EL (cell line): ENCODE results near the gene WDR64.
"Not testable (repeated sequence)": the region's sequence is repeated elsewhere in the genome, so short reads cannot be mapped to it uniquely, and the experiment has no call there.

Experiments
- DNase-seq: peaks from one replicate; pipeline ENCODE4 v3.0.0-alpha.2; 2016

Gene WDR64

GRCh38 chr1:241749041-241749944 is 97.2 kb downstream of the WDR64 start:
- DNase-seq: peak; percentile 15

GRCh38 chr1:241749945-241750695 is 98.0 kb downstream of the WDR64 start:
- no peak for DNase-seq

DNA sequence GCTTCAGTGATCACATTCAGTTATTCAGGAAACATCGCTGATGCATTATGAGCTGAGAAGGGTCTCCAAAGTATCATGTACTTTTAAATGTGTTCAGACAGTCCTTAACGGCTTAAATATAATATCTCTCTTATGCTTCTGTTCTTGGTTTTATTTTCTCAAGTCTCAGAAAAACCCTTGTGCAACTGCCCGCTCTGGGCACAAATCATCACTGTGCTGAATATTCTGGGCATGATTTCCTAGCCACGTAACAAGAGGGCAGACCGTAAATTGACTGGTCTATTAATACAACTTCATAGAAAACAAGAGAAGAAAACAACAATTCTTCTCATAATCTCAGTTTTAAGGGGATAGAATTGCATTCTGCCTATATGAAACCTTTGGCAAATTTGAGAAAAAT is 99.4 kb downstream of the WDR64 start:
- DNase-seq: no peak

DNA sequence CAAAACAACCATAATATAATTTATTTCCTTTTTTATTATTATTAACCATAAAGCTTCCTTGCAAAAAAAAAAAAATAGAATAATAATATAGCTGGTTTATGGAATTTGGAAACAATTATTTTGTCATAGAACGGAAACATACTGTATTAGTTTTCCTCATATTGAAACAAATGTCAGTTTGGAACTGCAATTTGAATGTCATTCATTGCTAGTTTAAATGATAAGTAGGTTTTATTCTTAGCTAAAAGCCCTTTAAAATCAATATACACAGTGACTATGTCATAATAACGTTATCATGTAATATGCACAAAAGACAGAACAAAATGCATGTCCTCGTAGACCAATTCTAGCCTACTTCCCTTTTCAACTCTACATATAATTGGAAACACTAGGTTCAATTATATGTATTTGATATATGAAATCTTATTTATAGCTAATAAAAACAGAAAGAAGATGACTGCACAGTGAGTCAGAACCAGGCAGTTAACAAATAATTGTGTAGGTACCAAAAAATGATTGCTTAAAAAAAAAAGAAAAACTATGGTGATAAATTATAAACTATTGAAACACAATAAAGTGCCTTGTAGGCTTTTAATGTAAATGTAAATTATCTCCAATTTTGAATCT is 110.7 kb downstream of the WDR64 start:
- peak; percentile 11 for DNase-seq

GRCh38 chr1:241765390-241765789 is 113.3 kb downstream of the WDR64 start:
- DNase-seq: no peak

DNA sequence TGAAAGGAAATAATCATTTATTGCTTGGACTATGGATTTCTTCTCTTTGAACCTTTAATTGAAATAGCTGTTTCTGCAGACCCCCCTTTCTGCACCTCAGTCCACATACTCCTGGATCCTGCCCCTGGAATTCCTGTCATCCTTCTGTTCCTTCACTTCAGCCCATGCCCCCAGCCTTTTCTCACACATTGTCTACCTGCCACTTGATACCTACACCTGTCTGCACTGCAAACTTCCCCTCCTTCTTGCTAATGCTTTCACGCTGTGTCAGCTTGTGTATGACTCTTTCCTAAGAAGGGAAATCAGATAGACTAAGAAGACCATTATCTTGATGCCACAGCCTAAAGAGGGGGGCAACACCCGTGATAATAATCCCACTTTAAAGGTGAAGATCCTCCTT is 115.7 kb downstream of the WDR64 start:
- no peak for DNase-seq

GRCh38 chr1:241770115-241770514 is 118.0 kb downstream of the WDR64 start:
- DNase-seq: no peak

DNA sequence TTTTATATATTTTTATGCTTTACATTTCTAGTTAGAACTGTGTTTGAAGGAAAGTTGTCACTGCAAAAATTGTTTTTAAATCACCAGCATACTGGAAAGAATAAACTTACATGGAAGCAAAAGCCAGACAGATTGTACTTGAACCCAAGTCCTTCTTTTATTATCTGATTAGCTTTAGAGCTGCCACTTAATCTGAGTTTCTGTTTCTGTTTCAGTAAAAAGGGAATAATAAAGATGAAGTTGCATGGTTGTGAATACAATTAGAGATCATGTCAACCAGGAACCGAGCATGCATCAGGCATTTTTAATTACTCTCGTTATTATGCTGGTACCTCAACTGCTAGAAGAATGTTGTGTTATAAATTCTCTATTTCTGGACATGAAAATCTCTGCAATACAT is 119.0 kb downstream of the WDR64 start:
- DNase-seq: no peak

- DNase-seq: no peak
These were observed 120.9 kb downstream of the WDR64 start for GRCh38 chr1:241772932-241773500.

- DNase-seq: no peak
These were observed 121.9 kb downstream of the WDR64 start for GRCh38 chr1:241773991-241774390.

GRCh38 chr1:241775021-241775420 is 122.9 kb downstream of the WDR64 start:
- no peak for DNase-seq

DNA sequence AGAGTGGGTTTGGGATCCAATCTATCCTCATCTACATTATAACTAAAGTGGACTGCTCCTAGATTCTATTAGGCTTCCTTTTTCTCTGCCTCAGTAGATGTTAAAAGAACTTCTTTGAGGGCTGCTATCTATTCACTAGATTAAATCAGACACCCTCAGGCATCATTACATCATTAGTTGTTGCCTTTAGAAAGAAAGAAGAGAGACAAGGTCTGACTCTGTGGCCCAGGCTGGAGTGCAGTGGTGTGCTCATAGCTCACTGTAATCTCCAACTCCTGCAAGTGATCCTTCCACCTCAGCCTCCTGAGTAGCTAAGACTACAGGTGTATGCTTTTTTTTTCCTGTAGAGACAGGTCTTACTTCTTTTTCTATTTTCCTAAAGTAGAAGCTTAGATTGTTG is 124.8 kb downstream of the WDR64 start:
- peak; percentile 8 for DNase-seq

DNA sequence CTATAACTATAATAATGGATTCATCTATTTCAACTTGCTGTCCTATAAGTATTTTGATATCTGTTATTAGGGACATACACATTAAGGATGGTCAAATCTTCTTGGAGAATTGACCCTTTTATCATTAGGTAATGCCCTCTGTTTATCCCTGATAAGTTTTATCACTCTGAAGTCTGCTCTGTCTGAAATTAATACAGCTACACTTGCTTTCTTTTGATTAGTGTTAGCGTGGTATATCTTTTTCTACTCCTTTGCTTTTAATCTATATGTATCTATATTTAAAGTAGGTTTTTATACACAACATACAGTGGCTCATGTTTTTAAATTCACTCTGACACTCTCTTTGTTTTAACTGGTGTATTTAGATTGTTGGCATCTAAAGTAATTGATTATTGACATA is 126.0 kb downstream of the WDR64 start:
- DNase-seq: no peak

GRCh38 chr1:241779897-241780296 is 127.8 kb downstream of the WDR64 start:
- DNase-seq: no peak

- DNase-seq: no peak
These were observed 130.3 kb downstream of the WDR64 start for GRCh38 chr1:241782396-241782795.

GRCh38 chr1:241787691-241788090 is 135.6 kb downstream of the WDR64 start:
- DNase-seq: no peak

- DNase-seq: no peak
These were observed 137.0 kb downstream of the WDR64 start for GRCh38 chr1:241789061-241789460.

DNA sequence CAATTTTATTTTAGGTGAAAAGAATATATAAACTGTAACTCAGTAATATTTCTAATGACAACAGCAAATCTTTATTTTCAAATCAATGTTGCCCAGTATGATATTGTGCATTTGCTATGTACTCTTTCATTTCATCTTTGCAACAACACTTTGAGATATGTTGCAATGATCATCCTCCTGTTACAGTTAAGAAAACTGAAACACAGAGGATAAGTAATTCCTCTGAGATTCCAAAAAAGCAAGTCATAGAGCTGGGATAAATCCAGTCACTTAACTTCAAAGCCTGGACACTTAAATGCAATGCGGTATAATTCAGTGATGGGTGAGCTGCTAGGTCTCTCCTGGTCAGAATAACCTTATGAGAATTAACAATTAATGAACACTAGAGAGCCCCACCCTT is 147.3 kb downstream of the WDR64 start:
- peak; percentile 34 for DNase-seq

GRCh38 chr1:241800640-241801039 is 148.6 kb downstream of the WDR64 start:
- DNase-seq: no peak

GRCh38 chr1:241802863-241803262 is 150.8 kb downstream of the WDR64 start:
- DNase-seq: no peak

GRCh38 chr1:241804706-241805105 is 152.6 kb downstream of the WDR64 start:
- not testable (repeated sequence) for DNase-seq

- no peak for DNase-seq
These were observed 156.2 kb downstream of the WDR64 start for GRCh38 chr1:241808265-241808664.

DNA sequence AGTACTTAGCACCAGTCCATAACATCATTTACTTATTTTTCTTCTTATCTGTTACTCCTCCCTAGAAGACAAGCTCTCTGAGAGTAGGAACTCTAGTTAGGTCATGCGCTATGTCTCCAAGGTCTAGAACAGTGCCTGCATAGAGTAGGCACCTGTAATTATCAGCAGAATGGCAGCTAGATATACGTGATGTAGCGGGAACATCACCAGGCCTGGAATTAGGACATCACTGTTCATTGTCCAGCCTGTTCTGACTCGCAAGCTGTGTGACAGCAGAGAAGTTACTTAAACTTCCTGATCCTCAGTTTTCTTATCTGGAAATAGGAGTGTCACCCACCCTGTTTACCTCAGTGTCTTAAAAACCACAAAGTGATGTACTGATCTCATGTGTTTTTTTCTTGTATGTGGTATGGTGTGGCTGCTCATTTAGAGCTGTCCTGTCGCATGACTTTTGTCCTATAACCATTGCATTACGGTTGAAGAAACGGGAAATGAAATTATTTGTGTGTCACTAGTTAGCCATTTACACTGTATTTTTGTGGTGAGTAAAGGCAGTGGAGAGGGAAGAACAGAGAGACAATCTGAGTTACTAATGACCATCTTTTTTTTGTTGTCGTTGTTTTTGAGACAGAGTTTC is 158.8 kb downstream of the WDR64 start:
- no peak for DNase-seq
